Adrenal gland (tissue), 12 donors: Measurements from ENCODE around the gene SOWAHA. TPM values are rescaled to one million over a fixed set of nuclear protein-coding genes. Genes with fewer than 3 reads are reported as not detected.
A peak's percentile ranks its signal among the peaks of the same experiment; 100 is the strongest.

Source experiments
- DNase-seq, 7 donors: peaks; one replicate each; pipeline ENCODE4 v3.0.0-alpha.2; 2019 to 2020
- H3K27ac ChIP-seq, 5 donors: fragments of 200-600 bp; sonication (generic) in 4 of 5; 1 replicate in 3 of 5; 2 replicates in 2 of 5; pipeline versions ENCODE4 v1.5.1 to v1.8.0; 2016 to 2020; ENCODE audit warnings: mild to moderate bottlenecking in 1 of 5
- H3K27me3 ChIP-seq: fragments of 200-600 bp; 2 replicates; pipeline ENCODE4 v1.8.0; 2021
- H3K36me3 ChIP-seq, 2 donors: fragments of 200-600 bp; replicated peaks in 1 of 2; 1 replicate in 1 of 2; 2 replicates in 1 of 2; pipeline versions ENCODE4 v1.5.1 to v1.8.0; 2018 to 2022
- H3K4me1 ChIP-seq, 2 donors: fragments of 200-600 bp; replicated peaks in 1 of 2; 1 replicate in 1 of 2; 2 replicates in 1 of 2; pipeline versions ENCODE4 v1.5.1 to v1.8.0; 2018 to 2021
- H3K4me3 ChIP-seq, 4 donors: fragments of 200-600 bp; sonication (generic) in 3 of 4; one replicate each; pipeline ENCODE4 v1.5.1; 2016 to 2018
- H3K9me3 ChIP-seq, 3 donors: fragments of 200-600 bp; sonication (generic) in 1 of 3; replicated peaks in 1 of 3; 1 replicate in 2 of 3; 2 replicates in 1 of 3; pipeline versions ENCODE4 v1.5.1 to v1.8.0; 2016 to 2021
- CTCF ChIP-seq, 6 experiments: fragments of 450-650 bp in 4 of 6; fragments of 200-600 bp in 2 of 6; sonication (generic) in 1 of 6; IDR thresholded peaks; 1 replicate in 5 of 6; 2 replicates in 1 of 6; pipeline versions ENCODE4 v1.5.1 to v1.8.0; 2016 to 2021; ENCODE audit warnings: antibody characterized with exemption in 6 of 6, mild to moderate bottlenecking in 2 of 6, moderate library complexity in 1 of 6
- POLR2A ChIP-seq, 2 donors: fragments of 450-650 bp; IDR thresholded peaks; one replicate each; pipeline ENCODE4 v1.6.1; 2017; ENCODE audit warnings: antibody characterized with exemption in 2 of 2, mild to moderate bottlenecking in 2 of 2, moderate library complexity in 1 of 2
- WGBS, 4 donors: extraction: QIAGEN DNeasy Blood & Tissue Kit in 2 of 4; methylation state at CpG; one replicate each; pipeline versions ENCODE4 v1.1.5 to v1.1.7; 2013 to 2017; 5-methylcytosine and 5-hydroxymethylcytosine counted together
- intact Hi-C, 2 donors: fragments of 100-400 bp; cut with DNase I; formaldehyde crosslinking; loops; one replicate each; pipeline versions ENCODE4 v1.14.1 to v1.15.0; 2022 to 2023
- polyA plus RNA-seq, 3 donors: library from polyadenylated mRNA; stranded (reverse); fragments of 200-250 nt in 2 of 3; fragments of 350-450 nt in 1 of 3; fragmentation: Illumina TruSeq in 1 of 3; extraction: RNeasy Lipid Tissue Mini Kit (QIAGEN cat#74804) in 1 of 3; gene quantifications; one replicate each; pipeline ENCODE4 v1.2.3, GENCODE V29; 2013 to 2014
- total RNA-seq, 9 donors: library from RNA; depleted of rRNA in 4 of 9; stranded (reverse); fragments of >200 nt in 4 of 9; fragments of 120-200 nt in 1 of 9; fragmentation: NEBNext Ultra II Directional in 1 of 9; extraction: Animal tissue kit (Norgen Biotek cat#: 25700) in 1 of 9; gene quantifications; one replicate each; pipeline versions ENCODE4 v1.1.0 to v1.2.4, GENCODE V29; 2013 to 2023
- donor health status: healthy with polysubstance abuse.
- donor health status: Bipolar disorder and iron deficiency.
- donor health status: DM: yes; HTN: yes; CAD: no.
- donor health status: DM: no; HTN: no; CAD: no.
- donor health status: DM: no; HTN: no; CAD: no.
- donor health status: DM: yes; HTN: yes; CAD: no.

SOWAHA gene
- total and polyA plus RNA-seq, 12 donors, result 0.06 to 1.8 (median 0.40) TPM; not detected in 3

GRCh38 chr5:132790201-132790865 is 22.8 kb upstream of the SOWAHA start:
- Histone ChIP-seq H3K36me3 (no peaks in the 10 kb centered on the region), H3K27ac (no peak overlapping the region), H3K4me3 (no peak overlapping the region), H3K27me3 (peaks cover 3% of the 10 kb centered on the region), H3K9me3 (no peaks in the 10 kb centered on the region), H3K4me1 (no peaks in the 10 kb centered on the region)
- 61 to 73% (median 70%) methylated on average over 2 of the region's 2 CpGs for WGBS, 4 donors
- peak in 1 of 7 donors; percentile 32 for DNase-seq
- TF ChIP-seq CTCF (IDR thresholded peaks at IDR 0.05) (no peak), POLR2A (IDR thresholded peaks at IDR 0.05) (no peak)
- intact Hi-C loops, result no loop called here

GRCh38 chr5:132791026-132791425 is 22.1 kb upstream of the SOWAHA start:
- H3K4me1 ChIP-seq, result no peaks in the 10 kb centered on the region
- TF ChIP-seq CTCF (IDR thresholded peaks at IDR 0.05), result no peak
- TF ChIP-seq POLR2A (IDR thresholded peaks at IDR 0.05), result no peak
- no peak overlapping the region for H3K4me3 ChIP-seq
- WGBS, 4 donors, result 91 to 95% (median 92%) methylated on average over 3 of the region's 3 CpGs
- intact Hi-C loops, result no loop called here
- peaks cover 3% of the 10 kb centered on the region for H3K27me3 ChIP-seq
- H3K9me3 ChIP-seq, result no peaks in the 10 kb centered on the region
- no peaks in the 10 kb centered on the region for H3K36me3 ChIP-seq
- H3K27ac ChIP-seq, result no peak overlapping the region
- no peak for DNase-seq

GRCh38 chr5:132797651-132798050 is 15.5 kb upstream of the SOWAHA start:
- H3K4me3 ChIP-seq, result no peak overlapping the region
- TF ChIP-seq CTCF (IDR thresholded peaks at IDR 0.05), result no peak
- TF ChIP-seq POLR2A (IDR thresholded peaks at IDR 0.05), result no peak
- no peak for DNase-seq
- intact Hi-C loops, result no loop called here
- no peaks in the 10 kb centered on the region for H3K9me3 ChIP-seq
- 69 to 88% (median 81%) methylated on average over 2 of the region's 2 CpGs for WGBS, 4 donors
- peaks cover 3% of the 10 kb centered on the region for H3K27me3 ChIP-seq
- H3K36me3 ChIP-seq, result no peaks in the 10 kb centered on the region
- no peaks in the 10 kb centered on the region for H3K4me1 ChIP-seq
- H3K27ac ChIP-seq, result no peak overlapping the region

GRCh38 chr5:132799392-132799791 is 13.7 kb upstream of the SOWAHA start:
- Histone ChIP-seq H3K9me3 (no peaks in the 10 kb centered on the region), H3K4me1 (no peaks in the 10 kb centered on the region), H3K36me3 (no peaks in the 10 kb centered on the region), H3K27me3 (no peaks in the 10 kb centered on the region), H3K27ac (no peak overlapping the region), H3K4me3 (no peak overlapping the region)
- intact Hi-C loops, result no loop called here
- TF ChIP-seq CTCF (IDR thresholded peaks at IDR 0.05) (no peak), POLR2A (IDR thresholded peaks at IDR 0.05) (no peak)
- DNase-seq, result no peak
- 83 to 93% (median 86%) methylated on average over 2 of the region's 2 CpGs for WGBS, 4 donors
